Lower leg skin (tissue), 3 donors: Measurements from ENCODE around the gene EFCAB6.

Experiments used
- POLR2A ChIP-seq, 2 donors: fragments of 450-650 bp; IDR thresholded peaks; one replicate each; pipeline ENCODE4 v1.6.1; 2016 to 2017; ENCODE audit warnings: antibody characterized with exemption in 2 of 2, mild to moderate bottlenecking in 1 of 2, moderate library complexity in 1 of 2
- TF ChIP-seq, protein P1 (sequence below), 3 donors: fragments of 450-650 bp; IDR thresholded peaks; one replicate each; pipeline ENCODE4 v1.5.1; 2016; ENCODE audit warnings: antibody characterized with exemption in 3 of 3, mild to moderate bottlenecking in 3 of 3, moderate library complexity in 2 of 3

DNA sequence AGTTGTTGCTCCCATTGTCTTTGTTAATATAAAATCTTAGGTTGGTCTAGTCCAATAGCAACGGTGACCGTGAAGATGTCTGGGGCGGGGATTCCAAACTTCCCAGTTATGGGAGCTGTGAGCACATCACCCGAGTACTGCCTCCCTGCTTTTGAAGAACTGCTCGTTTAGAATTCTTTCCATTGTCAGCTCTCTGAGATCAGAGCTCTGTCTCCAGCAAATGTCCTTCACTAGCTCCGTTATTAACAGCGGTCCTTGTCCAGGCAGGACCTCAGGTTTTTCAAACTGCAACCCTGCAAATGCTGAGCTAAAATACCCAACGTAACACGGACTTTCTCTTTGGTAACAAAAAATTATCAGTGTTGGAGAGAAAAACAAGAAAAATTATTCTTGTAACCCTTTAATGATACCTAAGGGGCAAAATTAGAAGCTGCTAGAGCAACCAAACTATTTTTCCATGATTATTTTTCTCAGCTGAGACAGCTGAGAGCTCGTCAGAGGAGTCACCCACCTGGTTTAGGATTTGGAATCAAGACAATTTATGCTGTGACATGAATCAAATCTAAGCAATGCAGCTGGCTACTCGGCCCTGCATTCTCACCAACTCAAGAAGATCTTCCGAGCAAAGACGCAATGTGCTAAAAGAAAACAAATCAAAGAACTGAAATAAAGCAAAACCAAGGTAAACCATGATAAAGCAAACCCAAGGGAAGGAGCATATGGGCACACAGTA lies 15.1 kb upstream of the EFCAB6 start:
- TF ChIP-seq, protein P1, sequence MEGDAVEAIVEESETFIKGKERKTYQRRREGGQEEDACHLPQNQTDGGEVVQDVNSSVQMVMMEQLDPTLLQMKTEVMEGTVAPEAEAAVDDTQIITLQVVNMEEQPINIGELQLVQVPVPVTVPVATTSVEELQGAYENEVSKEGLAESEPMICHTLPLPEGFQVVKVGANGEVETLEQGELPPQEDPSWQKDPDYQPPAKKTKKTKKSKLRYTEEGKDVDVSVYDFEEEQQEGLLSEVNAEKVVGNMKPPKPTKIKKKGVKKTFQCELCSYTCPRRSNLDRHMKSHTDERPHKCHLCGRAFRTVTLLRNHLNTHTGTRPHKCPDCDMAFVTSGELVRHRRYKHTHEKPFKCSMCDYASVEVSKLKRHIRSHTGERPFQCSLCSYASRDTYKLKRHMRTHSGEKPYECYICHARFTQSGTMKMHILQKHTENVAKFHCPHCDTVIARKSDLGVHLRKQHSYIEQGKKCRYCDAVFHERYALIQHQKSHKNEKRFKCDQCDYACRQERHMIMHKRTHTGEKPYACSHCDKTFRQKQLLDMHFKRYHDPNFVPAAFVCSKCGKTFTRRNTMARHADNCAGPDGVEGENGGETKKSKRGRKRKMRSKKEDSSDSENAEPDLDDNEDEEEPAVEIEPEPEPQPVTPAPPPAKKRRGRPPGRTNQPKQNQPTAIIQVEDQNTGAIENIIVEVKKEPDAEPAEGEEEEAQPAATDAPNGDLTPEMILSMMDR (IDR thresholded peaks at IDR 0.05) = no peak
- no peak for TF ChIP-seq POLR2A (IDR thresholded peaks at IDR 0.05)
